ENCODE data around the gene MOXD1.
A peak's percentile ranks its signal among the peaks of the same experiment; 100 is the strongest.

Gene MOXD1

DNA sequence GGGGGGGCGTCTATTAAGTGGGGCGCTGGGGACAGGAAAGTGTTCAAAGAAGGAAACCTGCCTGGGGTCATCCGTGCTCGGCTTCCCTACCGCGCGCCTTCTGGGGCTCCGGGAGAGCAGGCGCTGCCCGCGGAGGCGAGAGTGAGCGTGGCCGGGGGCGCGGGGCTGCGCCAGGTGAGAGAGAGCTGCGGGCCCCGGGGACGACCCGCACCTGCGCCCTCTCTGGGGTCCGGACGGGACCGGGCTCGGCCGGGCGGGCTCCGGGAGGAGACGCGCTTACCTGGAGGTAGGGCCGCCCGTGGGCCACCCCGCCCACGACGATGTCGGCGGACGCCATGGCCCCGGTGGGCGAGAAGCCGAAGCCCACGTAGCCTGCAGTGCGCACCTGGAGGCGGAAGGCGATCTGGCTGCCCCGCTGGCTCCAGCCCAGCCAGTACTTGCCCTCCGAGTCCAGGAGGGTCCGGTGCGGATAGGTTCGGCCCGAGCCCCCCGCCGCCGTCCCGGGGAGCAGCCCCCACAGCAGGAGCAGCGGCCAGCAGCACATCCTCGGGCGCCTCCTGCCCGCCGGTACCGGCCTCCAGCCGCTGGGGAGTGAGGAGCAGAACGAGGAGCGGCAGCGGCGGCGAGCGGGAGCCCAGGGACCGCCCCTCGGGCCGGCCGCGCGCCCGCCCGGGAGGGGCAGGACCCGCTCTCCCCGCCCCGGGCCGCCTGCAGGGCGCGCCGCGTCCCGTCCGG lies at the start of gene MOXD1:
TSS of gene MOXD1 (minus strand) at position 593 of the 735 bp plus-strand sequence. CDS start at position 544, 49 bp downstream.
- peak in 5 of 56 donors; percentile 2 to 35 (median 18) for DNase-seq

GRCh38 chr6:132446855-132447241 lies 45.6 kb upstream of the MOXD1 start:
- DNase-seq, result no peak

DNA sequence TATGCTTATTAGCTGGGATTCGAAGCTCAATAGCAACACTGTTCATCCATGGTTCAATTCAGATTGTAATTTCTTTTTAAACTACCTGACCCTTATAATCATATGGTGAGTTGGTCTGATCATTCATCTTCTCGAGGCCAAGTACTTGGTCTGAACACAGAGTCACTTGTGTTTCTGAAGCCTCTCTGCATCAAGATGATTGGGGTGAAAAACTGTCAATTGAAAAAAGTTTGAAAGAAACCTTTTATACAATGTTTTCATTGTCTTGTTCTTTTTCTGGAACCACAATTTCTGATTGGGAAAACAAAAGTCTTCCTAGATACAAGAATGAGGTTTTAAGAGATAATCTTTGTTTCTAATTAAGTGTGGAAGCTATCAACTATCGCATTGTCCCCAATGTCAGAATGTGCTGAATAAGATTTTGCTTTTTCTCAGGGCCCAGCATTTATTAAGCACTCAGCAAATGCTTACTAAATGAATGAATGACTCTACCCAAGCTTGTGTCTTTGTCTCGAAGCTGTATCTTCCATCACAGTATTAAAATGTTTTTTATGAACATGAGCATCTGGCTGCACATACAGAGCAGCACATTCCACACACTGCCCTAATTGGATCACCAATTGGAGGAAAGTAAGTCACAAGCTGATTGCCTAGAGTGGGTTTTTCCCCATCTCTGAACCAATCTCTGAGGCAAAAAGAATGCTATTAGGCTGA lies 45.0 kb upstream of the MOXD1 start:
- no peak for DNase-seq

DNA sequence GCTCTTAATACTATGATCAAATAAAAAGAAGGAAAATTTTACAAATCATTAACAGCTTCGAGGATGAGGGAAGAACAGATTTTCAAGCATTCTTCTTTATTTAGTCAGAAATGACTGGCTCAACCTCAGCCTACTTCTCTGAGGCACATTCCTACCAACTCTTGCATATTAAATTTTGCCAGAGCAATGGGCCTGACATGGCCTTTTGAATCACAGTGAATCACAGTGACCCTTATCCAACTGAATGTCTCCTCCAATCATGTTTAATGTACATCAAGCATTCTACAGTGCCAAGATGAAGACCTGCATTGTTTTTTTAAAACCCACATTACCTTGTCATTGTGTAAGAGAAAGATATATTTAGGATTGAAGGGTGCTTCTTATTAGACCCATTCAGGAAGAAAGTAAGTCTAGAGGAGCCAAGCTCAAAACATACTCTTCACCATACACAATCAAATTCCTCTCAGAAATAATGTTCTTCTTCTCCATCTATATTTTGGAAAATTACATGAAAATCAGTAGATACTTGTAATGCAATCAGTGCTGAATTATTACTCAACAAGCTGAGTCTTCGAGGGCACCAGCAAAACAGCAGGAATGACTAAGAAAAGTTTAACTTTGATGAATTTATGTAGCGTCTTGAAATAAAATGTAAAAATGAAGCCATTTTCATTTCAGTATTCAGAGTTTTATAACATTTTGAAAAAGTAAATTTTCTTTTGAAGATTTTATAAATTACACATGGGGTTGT lies 44.1 kb upstream of the MOXD1 start:
- no peak for DNase-seq

DNA sequence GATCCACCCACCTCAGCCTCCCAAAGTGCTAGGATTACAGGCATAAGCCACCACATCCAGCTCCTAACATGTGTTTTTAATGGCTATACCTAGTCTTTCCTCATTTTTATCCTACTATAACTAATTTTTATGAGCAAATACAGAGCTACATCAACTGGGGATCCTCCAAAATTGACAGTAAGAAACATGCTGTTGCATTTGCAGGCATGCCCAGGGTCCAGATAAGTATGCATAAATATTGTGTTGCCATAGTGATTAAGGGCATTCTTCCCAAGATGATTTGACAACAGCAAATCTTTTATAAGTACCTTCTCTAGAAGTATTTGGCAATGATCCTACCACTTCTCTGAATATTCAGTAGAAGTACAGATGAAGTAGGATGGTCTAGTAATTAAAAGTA lies 41.9 kb upstream of the MOXD1 start:
- no peak for DNase-seq

GRCh38 chr6:132430110-132430509 lies 28.8 kb upstream of the MOXD1 start:
- no peak for DNase-seq

- DNase-seq, result no peak
These were observed 23.9 kb upstream of the MOXD1 start for GRCh38 chr6:132425176-132425575.

- no peak for DNase-seq
These were observed 22.6 kb upstream of the MOXD1 start for GRCh38 chr6:132423839-132424238.

- no peak for DNase-seq
These were observed 17.1 kb upstream of the MOXD1 start for GRCh38 chr6:132418235-132418965.

GRCh38 chr6:132414761-132415160 lies 13.5 kb upstream of the MOXD1 start:
- no peak for DNase-seq

DNA sequence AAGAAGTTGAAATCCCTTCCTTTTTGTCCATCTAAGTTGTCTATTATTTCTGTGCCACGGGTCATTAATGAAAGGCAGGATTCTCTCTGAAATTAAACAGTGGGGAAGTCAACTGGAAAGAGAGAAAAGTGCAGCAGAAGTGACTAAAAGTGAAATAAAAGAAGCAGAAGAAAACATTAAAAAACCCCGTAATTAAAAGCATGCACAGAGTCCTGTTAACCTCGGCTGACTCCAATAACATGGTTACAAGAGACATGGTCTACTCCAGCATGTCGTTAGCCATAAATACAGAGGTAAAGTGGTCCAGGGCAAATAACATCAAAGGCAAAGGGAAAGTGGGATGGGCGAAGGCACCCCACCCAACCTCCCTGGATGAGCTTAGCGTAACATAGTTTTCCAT lies 13.0 kb upstream of the MOXD1 start:
- no peak for DNase-seq

DNA sequence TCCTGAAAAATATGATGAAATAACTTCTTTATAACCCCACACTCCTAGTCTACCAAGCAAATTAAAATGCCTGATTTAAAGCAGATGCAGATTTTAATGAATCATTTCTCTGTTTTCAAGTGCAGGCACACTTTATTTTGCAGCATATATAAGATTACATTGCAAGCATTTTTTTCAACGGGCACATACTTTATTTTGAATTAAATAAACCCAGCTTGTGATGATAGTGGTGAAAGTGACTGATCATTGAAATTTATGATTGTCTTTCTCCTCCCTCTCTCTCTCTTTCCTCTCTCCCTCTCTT lies 12.2 kb upstream of the MOXD1 start:
- no peak for DNase-seq

DNA sequence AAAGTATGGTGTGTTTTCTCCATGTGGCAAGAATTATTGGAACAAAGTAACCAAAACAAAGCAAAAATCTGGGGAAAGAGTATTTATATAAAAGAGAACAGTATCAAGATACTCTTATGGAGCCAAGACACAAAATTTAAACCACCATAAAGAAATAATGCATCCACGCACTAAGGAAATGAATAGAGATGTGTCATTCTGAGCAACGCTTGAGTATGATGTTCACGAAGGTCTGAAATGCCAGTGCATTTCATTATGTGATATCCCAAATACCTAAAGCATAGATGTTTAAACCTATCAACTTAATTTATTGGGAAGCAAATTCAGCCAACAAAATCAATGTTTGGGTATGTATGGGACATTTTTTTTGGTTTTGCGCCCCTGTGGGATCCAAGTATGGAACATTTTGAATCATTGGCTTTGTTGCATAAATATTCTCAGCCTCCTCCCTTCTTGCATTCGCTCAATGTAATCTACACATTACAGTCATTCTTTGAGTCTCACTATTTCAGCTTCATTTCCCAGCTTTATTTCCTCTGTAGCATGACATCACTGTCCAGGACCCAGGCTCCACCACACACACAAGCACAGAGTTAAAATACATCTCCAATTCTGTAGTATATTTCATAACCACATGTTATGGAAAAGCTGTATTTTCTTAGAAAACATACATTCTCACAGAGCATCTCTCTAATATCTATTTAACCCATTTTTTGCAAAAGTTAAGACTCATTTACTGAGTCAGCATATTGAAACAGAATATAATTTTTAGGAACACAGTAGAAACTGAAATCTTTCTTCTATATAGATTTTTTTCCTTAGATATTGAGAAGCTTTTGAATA lies 11.6 kb upstream of the MOXD1 start:
- DNase-seq, result no peak

DNA sequence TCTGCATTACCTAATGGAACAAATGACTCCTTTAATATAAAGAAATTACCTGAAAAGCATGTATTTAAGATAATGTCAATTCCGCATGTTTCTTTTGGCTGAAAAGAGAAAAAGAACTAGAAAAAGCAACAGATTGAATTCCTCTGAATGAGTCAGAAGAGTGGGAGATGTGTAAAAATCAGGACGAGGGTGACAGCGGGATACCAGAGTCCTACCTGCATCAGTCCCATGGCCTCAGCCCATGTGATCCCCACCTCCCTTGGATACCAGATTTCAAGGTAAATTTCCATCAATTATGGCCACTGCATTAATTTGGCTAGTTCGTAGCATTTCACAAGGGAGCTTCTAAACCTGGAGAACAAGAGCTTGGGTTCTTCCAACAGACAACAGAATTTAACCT lies 10.0 kb upstream of the MOXD1 start:
- DNase-seq, result no peak

GRCh38 chr6:132410830-132411229 lies 9.6 kb upstream of the MOXD1 start:
- no peak for DNase-seq

- DNase-seq, result no peak
These were observed 4.1 kb upstream of the MOXD1 start for GRCh38 chr6:132405143-132405915.

- DNase-seq, result no peak
These were observed 3.5 kb upstream of the MOXD1 start for GRCh38 chr6:132404736-132405135.

GRCh38 chr6:132404330-132404729 lies 3.1 kb upstream of the MOXD1 start:
- no peak for DNase-seq

DNA sequence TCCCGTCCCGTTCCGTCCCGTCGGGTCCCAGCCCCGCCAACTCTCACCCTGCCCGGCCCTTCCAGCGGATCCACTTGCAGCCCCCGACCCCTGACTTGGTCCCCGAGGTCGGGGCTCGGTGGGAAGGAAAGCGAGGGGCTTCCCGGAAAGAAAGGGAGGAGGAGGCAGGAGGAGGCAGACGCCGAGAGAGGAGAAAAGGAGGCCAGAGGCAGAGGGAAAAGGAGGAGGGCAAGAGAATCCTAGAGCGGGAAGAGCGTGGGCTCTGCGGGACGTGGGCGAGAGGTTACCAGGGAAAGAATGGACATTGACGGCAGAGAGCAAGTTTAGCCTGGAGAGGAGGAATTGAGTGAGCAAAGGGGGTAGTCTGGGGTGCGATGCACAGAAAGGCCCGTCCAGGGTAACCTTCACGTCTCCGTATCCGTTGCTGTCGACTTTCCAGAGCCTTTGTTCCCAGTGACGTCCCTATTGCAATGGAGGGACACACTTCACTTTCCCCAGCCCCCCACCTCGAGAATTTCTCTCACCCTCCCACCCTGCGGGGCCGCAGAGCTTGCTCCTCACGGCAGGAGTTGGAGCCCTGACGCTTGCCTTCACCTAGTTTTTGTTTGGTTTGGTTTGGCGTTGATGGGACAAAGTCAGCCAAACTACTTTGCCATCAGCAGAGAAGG lies 477 bp upstream of the MOXD1 start:
- DNase-seq, result no peak

GRCh38 chr6:132400555-132400882 lies 756 bp downstream of the MOXD1 start:
- DNase-seq, result no peak

Data from nucleus accumbens (tissue), 56 donors.